Chondrocyte (in vitro differentiated cells): Measurements from ENCODE around the gene STRADA. TPM values are rescaled to one million over a fixed set of nuclear protein-coding genes. Genes with fewer than 3 reads are reported as not detected.

Experiments used
- DNase-seq: peaks from one replicate; pipeline ENCODE4 v3.0.0; 2021; ENCODE audit warnings: mixed read lengths, low spot score
- H3K27ac Mint-ChIP-seq: one replicate; pipeline ENCODE4 v1.8.0; 2021; ENCODE audit warnings: mild to moderate bottlenecking, moderate library complexity, mixed read lengths; ENCODE audit not compliant: unreplicated experiment
- H3K27me3 Mint-ChIP-seq: 2 replicates; pipeline ENCODE4 v1.8.0; 2021; ENCODE audit warnings: low read depth, mixed read lengths
- H3K36me3 Mint-ChIP-seq: 2 replicates; pipeline ENCODE4 v1.8.0; 2021; ENCODE audit warnings: low read depth, mixed read lengths
- H3K4me1 Mint-ChIP-seq: 2 replicates; pipeline ENCODE4 v1.8.0; 2021; ENCODE audit warnings: low read depth, mild to moderate bottlenecking, mixed read lengths
- H3K4me3 Mint-ChIP-seq: one replicate; pipeline ENCODE4 v1.8.0; 2021; ENCODE audit warnings: mild to moderate bottlenecking, moderate library complexity, mixed read lengths; ENCODE audit not compliant: unreplicated experiment
- H3K9me3 Mint-ChIP-seq: 2 replicates; pipeline ENCODE4 v1.8.0; 2021; ENCODE audit warnings: low read depth, mixed read lengths
- total RNA-seq: library from RNA; stranded (reverse); gene quantifications from 3 replicates; pipeline ENCODE4 v1.2.1, GENCODE V29; 2021
- TF ChIP-seq, protein P1 (sequence below): fragments of 200-600 bp; sonication (generic); IDR thresholded peaks from 2 replicates; pipeline ENCODE4 v1.5.0; 2021; ENCODE audit warnings: antibody characterized with exemption, mild to moderate bottlenecking, moderate library complexity

The STRADA gene
- total RNA-seq, 1 donor from 2014 or later: 27.1 TPM

DNA sequence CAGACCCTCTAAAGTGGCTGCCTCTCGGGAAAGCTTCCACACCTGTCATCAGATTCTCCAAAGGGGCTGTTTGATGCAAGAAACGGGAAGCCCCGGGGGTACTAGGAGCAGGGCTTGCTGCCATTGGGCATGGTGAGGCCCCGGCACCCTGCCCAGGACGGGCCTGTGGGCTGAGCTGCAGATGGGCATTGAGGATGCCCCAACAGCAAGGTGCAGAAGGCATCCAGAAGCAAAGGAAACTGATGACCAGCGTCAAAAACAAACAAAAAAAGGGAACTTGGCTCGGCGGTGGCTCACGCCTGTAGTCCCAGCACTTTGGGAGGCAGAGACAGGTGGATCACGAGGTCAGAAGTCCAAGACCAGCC, 40.2 kb downstream of the STRADA start:
- Mint-ChIP-seq H3K27me3 (no peaks in the 10 kb centered on the region), H3K9me3 (no peaks in the 10 kb centered on the region), H3K36me3 (peaks cover 5% of the 10 kb centered on the region), H3K4me1 (peaks cover 19% of the 10 kb centered on the region), H3K4me3 (peak overlapping the region; percentile 63), H3K27ac (peak overlapping the region; percentile 76)
- TF ChIP-seq, protein P1, sequence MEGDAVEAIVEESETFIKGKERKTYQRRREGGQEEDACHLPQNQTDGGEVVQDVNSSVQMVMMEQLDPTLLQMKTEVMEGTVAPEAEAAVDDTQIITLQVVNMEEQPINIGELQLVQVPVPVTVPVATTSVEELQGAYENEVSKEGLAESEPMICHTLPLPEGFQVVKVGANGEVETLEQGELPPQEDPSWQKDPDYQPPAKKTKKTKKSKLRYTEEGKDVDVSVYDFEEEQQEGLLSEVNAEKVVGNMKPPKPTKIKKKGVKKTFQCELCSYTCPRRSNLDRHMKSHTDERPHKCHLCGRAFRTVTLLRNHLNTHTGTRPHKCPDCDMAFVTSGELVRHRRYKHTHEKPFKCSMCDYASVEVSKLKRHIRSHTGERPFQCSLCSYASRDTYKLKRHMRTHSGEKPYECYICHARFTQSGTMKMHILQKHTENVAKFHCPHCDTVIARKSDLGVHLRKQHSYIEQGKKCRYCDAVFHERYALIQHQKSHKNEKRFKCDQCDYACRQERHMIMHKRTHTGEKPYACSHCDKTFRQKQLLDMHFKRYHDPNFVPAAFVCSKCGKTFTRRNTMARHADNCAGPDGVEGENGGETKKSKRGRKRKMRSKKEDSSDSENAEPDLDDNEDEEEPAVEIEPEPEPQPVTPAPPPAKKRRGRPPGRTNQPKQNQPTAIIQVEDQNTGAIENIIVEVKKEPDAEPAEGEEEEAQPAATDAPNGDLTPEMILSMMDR: no peak
- DNase-seq: no peak

DNA sequence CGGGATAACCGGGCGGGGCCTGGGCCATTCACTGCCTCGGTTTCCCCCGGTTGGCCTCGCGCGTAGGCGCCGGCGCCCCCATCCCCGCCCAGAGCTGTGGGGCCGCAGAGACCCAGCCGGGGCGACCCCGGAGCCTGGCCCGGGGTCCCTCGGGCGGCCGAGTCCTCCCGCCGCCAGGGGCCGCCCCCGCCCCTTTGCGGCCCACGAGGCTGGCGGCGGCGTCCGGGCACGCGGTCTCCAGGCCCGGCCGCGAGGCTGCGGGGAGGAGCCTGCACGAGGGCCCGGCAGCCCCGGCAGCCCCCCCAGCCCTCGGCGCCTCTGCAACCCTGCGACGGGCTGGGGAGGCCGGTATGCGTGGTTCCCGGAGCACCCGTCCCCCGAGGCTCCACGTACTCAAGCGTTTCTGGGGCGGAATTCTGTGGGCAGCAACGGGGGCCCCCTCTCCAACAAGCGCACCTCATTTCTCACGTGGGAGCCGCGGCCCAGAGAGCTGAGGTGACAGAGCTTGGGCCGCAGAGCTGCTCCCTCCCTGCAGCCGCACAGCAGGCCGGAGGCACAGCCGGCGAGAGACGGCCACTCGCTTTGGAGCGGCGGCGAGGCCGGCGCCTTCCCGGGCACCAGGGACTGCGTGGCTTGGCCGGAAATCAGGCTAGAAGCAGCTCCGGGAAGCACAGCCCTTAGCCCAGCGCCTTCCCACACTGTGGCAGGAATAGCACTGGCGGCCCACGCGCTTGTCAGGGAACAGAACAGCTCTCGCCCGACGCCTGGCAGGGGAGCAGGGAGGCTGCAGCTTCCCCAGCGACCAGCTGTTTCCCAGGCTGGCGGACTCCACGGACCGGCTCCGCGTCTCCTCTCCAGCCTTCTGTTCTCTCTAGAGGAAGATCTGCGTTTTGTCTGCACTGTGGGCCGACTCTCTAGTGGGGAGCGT, 40.8 kb downstream of the STRADA start:
- H3K4me1 Mint-ChIP-seq: peaks cover 19% of the 10 kb centered on the region
- TF ChIP-seq, protein P1: peak; percentile 71
- H3K36me3 Mint-ChIP-seq: peaks cover 5% of the 10 kb centered on the region
- peak overlapping the region; percentile 63 for H3K4me3 Mint-ChIP-seq
- peak overlapping the region; percentile 76 for H3K27ac Mint-ChIP-seq
- no peaks in the 10 kb centered on the region for H3K27me3 Mint-ChIP-seq
- H3K9me3 Mint-ChIP-seq: no peaks in the 10 kb centered on the region
- no peak for DNase-seq

DNA sequence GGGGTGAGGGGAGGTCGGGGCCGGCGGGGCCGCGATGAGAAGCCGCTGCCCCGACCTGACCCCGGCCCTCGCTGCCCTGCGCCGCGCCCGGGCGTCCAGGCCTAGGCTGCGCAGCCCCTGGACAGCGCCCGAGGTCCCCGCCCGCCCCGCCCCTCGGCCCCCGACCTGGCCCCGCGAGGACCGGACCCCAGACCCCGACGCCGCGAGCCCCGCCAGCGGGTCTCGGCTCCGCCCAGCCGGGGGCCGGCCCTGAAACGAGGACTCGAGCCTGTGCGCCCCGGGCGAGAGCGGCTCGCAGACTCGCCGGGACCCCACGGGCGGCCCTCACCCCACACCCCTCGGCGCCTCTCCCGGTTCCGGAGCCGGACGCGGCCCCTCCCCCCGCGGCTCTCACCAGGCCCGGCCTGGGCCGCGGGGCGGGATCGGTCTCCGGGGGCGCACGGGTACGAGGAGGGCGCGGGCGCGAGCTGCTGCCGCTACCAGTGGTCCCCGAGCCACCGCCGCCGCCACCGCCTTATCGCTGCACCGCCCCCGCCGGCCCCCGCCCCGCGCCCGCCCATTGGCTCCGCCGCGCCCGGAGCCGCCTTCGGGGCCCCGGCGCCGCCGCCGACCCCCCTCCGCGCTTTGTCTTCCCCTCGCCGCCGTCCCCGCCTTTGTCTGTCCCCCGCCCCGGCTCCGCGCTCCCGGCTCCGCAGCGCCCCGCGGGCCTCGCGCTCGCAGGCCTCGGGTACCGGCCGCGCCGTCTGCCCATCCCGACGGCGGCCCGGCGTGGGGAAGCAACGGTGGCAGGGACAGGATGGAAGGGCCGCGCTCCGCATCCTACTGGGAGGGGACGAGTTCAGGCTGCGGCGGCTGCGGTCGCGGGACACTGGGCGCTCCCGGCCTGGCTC, 41.7 kb downstream of the STRADA start, which contains the start of gene LIMD2:
TSS of gene LIMD2 (minus strand) at position 488 of the 890 bp plus-strand sequence. CDS start 827 bp downstream, outside the sequence.
- Mint-ChIP-seq H3K36me3 (peaks cover 5% of the 10 kb centered on the region), H3K4me3 (peak within 1 kb of the TSS; percentile 77), H3K9me3 (no peaks in the 10 kb centered on the region), H3K27ac (peak within 1 kb of the TSS; percentile 41), H3K4me1 (peaks cover 19% of the 10 kb centered on the region), H3K27me3 (no peaks in the 10 kb centered on the region)
- no peak for DNase-seq
- TF ChIP-seq, protein P1: no peak

DNA sequence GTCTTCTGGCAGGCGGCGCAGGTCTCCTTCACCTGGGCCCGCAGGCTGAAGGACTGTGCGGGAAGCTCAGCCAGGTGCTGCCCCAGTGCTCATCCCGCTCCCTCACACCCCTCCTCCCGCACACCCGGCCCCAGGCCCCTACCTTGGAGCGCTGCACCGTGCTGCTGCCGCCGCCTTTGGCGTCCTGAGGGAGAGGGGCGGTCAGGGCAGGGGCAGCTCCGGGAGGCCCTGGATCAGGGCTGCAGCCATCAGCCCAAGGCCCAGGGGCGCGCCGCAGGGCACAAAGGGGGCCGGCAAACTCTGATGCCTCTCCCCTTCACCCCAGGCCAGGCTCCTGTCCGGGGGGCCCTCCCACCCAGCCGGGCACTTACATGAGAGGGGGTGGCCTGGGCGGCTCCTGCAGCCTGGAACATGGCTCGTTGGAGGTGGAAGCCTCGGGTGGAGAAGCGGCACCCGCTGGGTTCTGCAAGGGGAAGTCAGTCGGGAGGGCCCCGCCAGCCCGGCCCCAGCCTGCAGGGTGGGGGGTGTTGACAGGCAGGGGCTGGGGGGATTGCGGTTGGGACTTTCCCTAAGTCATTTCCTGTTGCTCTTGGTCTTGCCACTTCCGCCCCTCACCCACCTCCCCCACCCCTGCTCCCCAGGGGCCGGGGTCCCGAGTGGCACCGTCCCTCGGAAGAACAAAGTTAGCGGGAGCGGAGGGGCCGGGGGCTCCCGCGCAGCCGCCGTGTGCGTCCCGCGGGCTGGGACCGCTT, 42.5 kb downstream of the STRADA start:
- TF ChIP-seq, protein P1: no peak
- Mint-ChIP-seq H3K4me1 (peaks cover 19% of the 10 kb centered on the region), H3K36me3 (peaks cover 5% of the 10 kb centered on the region), H3K4me3 (peak overlapping the region; percentile 77), H3K9me3 (no peaks in the 10 kb centered on the region), H3K27ac (peak overlapping the region; percentile 41), H3K27me3 (no peaks in the 10 kb centered on the region)
- DNase-seq: no peak
